Ammon's horn (tissue), 1 donor: Measurements from ENCODE around the gene CNTN4.

Experiments
- DNase-seq: peaks from one replicate; pipeline ENCODE4 v3.0.0-alpha.2; 2016; ENCODE audit warnings: low spot score

CNTN4 gene

GRCh38 chr3:2153053-2153452, 54.4 kb downstream of the CNTN4 start:
- no peak for DNase-seq

DNA sequence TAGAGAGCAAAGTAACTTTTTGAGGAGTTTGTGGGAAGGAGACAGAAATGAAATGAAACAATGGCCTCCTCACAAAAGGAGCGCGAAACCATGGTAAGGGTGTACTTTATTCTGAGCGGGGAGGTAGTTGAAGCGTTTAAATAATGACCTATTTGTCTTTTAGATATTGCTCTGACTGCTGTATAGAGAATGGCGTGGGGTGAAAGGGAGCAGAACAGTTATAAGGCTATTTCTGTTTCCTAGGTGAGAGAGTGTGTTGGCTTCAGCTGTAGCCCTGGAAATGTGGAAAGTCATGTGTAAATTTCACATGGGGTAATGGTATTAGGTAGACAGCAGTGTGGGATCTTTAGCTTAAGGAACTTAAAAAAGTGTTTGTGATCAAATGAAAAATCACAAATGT, 54.9 kb downstream of the CNTN4 start:
- no peak for DNase-seq

DNA sequence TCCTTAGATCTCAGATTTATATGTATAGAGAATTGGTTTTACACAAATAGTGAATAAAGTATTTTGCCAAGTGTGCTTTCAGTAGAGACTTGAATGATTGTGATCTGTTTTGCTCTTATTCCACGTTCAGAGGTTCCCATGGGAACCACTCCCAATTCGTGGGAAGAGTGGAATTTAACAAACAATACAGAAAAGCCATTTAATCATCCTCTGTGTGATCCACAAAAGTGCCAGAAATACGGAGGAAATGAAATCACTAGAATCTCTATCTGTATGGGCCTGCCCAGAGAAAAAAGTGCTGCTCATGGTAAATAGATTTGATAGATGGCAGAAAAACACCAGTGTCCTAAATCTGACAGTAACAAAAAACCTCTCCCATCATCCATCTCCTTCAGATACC, 56.0 kb downstream of the CNTN4 start:
- DNase-seq: peak; percentile 21

DNA sequence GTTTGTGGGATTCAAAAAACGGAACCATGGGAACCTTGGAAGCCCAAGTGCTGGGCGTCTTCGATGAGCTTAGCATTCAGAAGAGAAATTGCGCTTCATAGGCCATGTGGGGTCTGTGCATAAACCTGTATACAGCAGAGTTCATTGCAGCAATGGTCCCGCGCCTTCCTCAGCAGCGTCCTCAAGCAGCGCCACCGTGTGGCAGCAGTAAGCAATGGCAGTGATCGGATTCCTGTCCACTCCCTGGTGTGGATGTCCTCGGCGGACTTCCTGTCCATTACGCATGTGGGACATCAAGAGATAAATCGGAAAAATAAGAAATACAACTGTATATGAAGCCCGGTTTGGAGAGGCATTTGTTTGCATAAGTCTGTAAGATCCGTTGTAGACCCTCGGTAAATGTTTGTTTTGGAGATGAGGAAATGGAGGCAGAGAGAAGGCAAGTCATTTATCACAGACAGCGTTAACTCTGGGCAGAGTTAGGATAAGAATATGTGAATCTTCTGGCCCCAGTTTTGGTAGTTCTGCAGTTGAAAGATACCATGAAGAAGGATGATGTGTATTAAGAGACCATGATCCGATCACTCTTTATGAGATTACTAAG, 57.7 kb downstream of the CNTN4 start:
- peak; percentile 11 for DNase-seq

- no peak for DNase-seq
Observed at GRCh38 chr3:2158828-2159227, 60.2 kb downstream of the CNTN4 start.

GRCh38 chr3:2166552-2166951, 67.9 kb downstream of the CNTN4 start:
- DNase-seq: no peak

DNA sequence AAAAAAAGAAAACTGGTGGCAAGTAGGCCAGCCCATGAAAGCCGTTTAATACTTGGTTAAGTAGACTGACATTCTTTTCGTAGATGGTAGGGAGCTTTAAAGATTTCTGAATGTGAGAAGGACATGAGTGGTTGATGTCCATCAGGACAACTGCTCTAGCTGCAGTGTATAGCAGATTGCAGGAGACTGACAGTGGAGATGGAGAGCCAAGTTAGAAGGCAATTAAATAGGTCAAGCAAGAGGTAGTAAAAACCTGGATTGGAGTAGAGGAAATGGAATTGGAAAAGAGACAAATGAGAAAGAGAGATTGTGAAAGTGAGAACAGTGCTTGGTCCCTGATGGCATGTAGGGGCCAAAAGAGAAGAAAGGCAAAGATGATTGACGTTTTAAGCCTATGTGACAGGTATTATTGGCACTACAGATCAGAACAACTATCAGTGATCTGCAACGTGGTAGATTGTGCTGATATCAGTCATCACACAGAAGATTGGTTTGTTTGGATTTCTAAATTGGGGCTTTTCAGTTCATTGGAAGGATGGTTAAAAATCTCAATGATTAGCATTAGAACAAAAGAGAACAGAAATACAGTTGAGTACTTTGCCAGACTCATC, 74.0 kb downstream of the CNTN4 start:
- no peak for DNase-seq

- no peak for DNase-seq
Observed at GRCh38 chr3:2180634-2181033, 82.0 kb downstream of the CNTN4 start.

DNA sequence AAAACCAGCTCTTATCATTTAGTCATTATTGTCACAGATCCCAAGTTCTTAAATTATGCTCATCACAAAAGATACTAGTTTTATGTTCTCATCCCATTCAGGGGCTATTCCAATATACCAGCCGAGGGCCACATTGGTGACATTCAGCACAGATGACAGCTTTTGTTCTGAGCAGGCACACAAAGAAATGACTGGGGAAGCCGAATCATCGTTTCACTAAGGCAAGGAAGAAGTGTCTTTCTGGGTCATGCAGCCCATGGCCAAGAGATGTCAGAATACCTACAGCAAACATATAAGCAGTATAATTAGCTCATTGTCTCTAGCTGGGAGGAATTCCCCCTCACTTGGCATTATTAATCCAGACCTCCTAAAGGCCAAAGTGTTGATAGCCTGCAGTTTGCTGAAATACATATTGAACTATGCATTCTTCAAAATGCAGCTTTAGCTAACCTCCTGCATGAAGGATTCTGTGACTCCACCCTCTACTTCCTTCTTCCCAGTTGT, 100.2 kb downstream of the CNTN4 start:
- no peak for DNase-seq

GRCh38 chr3:2204054-2204453, 105.4 kb downstream of the CNTN4 start:
- DNase-seq: no peak

GRCh38 chr3:2205692-2206091, 107.0 kb downstream of the CNTN4 start:
- DNase-seq: no peak

- no peak for DNase-seq
Observed at GRCh38 chr3:2206536-2206935, 107.9 kb downstream of the CNTN4 start.

- no peak for DNase-seq
Observed at GRCh38 chr3:2211568-2211967, 112.9 kb downstream of the CNTN4 start.

- DNase-seq: no peak
Observed at GRCh38 chr3:2212206-2212605, 113.5 kb downstream of the CNTN4 start.

DNA sequence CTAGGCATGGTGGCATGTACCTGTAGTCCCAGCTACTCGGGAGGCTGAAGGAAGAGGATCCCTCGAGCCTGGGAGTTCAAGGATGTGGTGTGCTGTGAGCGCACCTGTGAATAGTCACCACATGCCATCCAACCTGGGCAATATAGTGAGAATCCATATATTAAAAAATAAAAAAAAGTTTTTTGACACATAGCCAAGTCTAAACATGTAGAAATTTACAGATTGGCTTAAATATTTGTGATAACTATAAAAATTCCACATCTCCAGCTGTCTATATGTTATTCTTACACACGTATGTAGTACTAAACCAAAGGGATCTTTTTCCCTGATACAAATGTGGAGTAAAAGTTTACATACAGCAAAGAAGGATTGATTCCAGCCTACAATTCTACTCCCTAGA, 119.7 kb downstream of the CNTN4 start:
- DNase-seq: no peak

- DNase-seq: no peak
Observed at GRCh38 chr3:2218816-2219215, 120.2 kb downstream of the CNTN4 start.

GRCh38 chr3:2236203-2236602, 137.5 kb downstream of the CNTN4 start:
- no peak for DNase-seq

DNA sequence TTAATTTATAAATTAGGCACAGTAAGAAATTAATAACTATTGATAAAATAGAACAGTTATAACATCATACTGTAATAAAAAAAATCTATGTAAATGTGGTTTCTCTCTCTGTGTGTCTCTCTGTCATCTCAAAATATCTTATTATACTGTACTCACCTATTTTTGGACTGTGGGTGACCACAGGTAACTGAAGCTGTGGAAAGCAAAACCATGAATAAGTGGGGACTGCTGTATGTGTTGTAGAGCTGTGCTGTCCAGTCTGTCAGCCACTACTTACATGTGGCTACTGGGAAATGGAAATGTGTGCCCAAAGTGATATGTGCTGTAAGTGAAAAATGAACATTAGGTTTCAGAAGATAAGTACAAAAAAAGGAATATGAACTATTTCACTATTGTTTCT, 145.5 kb downstream of the CNTN4 start:
- DNase-seq: no peak

DNA sequence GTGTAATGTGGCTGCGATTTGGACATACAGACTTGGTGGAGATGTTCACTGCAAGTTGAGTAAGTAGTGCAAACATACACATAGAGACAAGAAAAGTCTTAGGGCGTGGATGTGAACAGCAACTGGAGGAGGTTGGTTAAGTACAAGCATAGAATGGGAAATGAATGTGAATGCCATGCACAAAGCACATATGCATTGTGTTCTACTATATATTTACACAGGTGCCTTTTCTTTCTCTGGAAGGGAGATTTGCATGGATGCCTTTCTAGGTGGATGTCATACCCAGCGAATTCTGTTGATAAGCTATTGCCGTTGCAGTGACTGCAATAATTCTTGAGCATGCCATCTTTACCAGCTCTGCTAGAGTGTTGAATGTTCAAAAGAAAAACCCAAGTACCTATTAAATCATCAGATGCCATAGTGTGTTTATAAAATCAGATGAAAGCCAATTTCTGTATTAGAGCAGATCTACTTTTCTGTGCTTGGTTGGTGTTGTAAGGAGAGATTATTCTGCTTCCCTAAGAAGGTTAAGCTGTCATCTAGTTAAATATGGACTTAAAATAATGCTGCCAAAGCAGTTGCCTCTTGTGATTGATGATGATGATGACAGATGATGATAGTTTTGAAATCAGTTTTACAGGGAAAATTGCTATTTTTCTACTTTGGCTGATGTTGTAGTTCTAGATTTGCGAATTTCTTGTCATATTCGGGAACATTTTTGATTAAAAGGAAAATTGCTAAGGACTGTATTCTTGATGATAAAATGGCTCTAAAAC, 148.4 kb downstream of the CNTN4 start:
- no peak for DNase-seq

GRCh38 chr3:2247831-2248230, 149.2 kb downstream of the CNTN4 start:
- DNase-seq: no peak

DNA sequence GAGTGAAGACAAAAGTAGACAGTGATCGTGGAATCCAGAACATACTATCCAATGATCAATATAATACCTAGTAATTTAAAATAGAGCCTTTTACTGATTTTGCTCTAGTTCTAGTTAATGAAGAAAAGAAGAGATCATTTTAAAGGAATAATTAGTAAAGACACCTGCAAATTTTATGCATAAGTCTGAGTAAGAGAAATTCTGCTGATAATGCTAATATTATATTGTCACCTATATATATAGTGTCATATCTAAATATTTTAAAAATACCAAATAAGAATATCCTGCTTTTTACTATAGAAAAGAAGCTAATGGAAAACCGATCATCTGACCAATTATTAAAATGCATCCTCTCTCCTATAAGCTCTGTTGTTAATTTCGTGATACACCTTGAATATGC, 152.1 kb downstream of the CNTN4 start:
- DNase-seq: no peak

GRCh38 chr3:2261747-2262146, 163.1 kb downstream of the CNTN4 start:
- peak; percentile 3 for DNase-seq

DNA sequence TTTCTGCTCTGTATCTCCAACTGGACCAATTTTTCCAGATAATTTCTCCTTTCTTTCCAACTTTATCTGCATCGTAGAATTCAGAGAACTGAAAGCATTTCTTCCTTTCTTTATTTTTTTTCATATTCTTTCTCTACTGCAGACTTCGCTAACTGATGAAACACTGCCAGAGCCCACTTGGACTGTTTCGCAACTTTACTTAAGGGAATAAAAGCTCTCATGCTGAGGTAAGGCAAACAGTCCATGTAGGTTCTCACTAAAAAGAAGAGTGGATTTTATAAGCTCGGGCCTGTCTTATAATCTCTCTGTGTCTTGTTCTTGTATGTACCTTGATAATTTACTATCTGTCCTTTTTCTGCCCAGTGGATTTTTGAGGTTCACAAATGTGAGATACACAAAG, 163.5 kb downstream of the CNTN4 start:
- DNase-seq: no peak
